ENCODE results near the gene CORO2B.

GRCh38 chr15:68704496-68705021, 125.8 kb downstream of the CORO2B start:
- TF ChIP-seq, protein P1, sequence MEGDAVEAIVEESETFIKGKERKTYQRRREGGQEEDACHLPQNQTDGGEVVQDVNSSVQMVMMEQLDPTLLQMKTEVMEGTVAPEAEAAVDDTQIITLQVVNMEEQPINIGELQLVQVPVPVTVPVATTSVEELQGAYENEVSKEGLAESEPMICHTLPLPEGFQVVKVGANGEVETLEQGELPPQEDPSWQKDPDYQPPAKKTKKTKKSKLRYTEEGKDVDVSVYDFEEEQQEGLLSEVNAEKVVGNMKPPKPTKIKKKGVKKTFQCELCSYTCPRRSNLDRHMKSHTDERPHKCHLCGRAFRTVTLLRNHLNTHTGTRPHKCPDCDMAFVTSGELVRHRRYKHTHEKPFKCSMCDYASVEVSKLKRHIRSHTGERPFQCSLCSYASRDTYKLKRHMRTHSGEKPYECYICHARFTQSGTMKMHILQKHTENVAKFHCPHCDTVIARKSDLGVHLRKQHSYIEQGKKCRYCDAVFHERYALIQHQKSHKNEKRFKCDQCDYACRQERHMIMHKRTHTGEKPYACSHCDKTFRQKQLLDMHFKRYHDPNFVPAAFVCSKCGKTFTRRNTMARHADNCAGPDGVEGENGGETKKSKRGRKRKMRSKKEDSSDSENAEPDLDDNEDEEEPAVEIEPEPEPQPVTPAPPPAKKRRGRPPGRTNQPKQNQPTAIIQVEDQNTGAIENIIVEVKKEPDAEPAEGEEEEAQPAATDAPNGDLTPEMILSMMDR (IDR thresholded peaks at IDR 0.05) = no peak
- TF ChIP-seq REST (IDR thresholded peaks at IDR 0.05; ENCODE audit: low read depth, low read length) (no peak), RCOR1 (IDR thresholded peaks at IDR 0.05; ENCODE audit: low read length) (no peak), RAD21 (IDR thresholded peaks at IDR 0.05; ENCODE audit: low read length) (no peak), RXRA (IDR thresholded peaks at IDR 0.05; ENCODE audit: borderline replicate concordance, low read depth) (no peak), CHD2 (IDR thresholded peaks at IDR 0.05; ENCODE audit: low read length, partially characterized antibody) (no peak), SMC3 (IDR thresholded peaks at IDR 0.05; ENCODE audit: low read depth, low read length) (no peak), FOXM1 (IDR thresholded peaks at IDR 0.05; ENCODE audit: low read depth) (no peak), GATA2 (CRISPR knock-in tag; IDR thresholded peaks at IDR 0.05) (no peak), TCF12 (IDR thresholded peaks at IDR 0.05) (no peak), POLR2AphosphoS5 (IDR thresholded peaks at IDR 0.05; ENCODE audit: low read depth, low read length) (no peak), EZH2phosphoT487 (IDR thresholded peaks at IDR 0.05; ENCODE audit: borderline replicate concordance, low read depth) (no peak), MXI1 (IDR thresholded peaks at IDR 0.05; ENCODE audit: low read depth, low read length) (no peak)
